CD4-positive, alpha-beta T cell treated with Interleukin-12 subunit alpha and Interleukin-12 subunit beta, for 1 hour (primary cell): Measurements from ENCODE around the gene ACTN4.
A peak's percentile ranks its signal among the peaks of the same experiment; 100 is the strongest.
"Not testable (repeated sequence)": the region's sequence is repeated elsewhere in the genome, so short reads cannot be mapped to it uniquely, and the experiment has no call there.

Source experiments
- DNase-seq: peaks from one replicate; pipeline ENCODE4 v3.0.0-alpha.2; 2020

The ACTN4 gene

DNA sequence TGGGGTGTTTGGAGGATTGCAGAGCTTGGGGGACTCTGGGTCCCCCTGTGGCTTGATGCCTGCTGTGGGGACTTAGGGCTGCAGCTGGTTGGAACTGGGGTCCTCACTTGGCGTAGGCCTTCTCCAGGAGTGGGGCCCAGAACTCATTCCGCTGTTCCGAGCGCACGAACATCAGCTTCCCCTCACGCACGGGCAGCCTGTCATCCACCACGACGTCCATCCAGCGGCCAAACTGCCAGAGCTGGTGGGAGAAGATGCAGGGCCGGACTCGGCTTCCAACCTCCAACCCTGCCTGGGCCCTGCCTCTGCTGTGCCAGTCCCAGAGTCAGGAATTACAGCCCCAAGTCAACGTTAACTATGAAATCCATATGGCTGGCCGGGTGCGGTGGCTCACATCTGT, 94.2 kb downstream of the ACTN4 start:
- DNase-seq, result no peak

DNA sequence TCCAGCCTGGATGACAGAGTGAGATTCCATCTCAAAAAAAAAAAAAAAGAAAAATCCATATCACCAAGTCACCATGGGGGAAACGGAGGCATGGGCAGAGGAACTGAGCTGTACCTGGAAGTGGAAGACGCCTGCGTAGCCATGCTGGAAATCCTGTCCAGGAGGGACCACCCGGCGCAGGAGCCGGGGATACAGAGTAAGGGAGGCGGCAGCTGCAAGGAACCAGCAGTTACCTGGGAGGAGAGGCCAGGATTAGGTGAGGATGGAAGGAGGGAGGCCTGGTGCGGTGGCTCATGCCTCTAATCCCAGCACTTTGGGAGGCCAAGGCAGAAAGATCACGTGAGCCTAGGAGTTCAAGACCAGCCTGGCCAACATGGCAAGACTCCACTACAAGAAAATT, 94.8 kb downstream of the ACTN4 start:
- DNase-seq, result no peak

GRCh38 chr19:38742906-38743305, 95.5 kb downstream of the ACTN4 start:
- no peak for DNase-seq

DNA sequence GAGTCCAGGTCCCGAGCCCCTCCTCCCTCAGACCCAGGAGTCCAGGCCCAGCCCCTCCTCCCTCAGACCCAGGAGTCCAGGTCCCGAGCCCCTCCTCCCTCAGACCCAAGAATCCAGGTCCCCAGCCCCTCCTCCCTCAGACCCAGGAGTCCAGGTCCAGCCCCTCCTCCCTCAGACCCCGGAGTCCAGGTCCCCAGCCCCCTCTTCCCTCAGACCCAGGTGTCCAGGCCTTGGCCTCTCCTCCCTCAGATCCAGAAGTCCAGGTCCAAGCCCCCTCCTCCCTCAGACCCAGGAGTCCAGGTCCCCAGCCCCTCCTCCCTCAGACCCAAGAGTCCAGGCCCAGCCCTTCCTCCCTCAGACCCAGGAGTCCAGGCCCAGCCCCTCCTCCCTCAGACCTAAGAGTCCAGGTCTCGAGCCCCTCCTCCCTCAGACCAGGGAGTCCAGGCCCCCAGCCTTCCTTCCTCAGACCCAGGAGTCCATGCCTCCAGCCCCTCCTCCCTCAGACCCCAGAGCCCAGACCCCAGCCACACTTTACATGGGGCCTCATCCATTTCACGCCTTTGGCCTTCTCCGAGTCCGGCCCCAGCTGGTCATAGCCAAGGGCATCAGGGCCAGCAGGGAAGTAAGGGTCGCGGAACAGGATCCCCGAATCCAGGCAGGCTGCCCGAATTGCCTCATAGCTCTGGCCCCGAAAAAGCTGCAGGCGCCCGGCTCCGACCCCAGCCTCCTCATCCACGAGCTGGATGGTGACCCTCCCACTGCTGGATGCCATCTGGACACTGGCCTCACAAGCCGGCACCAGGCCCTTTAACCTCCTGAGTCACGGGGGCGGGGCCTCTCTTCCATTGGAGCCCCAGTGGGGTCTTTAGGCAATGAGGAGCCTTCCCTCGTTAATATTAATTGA, 96.2 kb downstream of the ACTN4 start:
- no peak for DNase-seq

DNA sequence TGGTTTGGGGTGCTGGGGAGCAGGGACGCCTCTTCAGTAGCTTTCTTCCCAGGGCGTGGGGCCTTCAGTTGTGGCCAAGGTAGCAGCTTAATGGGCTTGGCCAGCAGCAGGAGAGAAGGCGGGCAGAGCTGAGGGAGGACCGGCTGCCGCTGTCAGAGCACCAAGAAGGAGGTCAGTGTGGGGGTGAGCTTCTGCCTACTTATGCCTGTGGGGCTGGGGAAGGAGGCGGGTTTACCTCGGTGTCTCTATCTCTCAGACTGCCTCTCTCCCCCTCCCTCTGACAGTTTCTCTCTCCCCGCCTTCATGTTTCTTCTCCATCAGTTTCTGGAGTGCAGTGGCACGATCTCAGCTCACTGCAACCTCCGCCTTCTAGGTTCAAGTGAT, 96.8 kb downstream of the ACTN4 start, which contains the start of gene CAPN12:
Gene CAPN12, minus strand, starts transcription at position 177 of the 384 bp plus-strand sequence. CDS start 309 bp downstream, outside the sequence.
- no peak for DNase-seq

DNA sequence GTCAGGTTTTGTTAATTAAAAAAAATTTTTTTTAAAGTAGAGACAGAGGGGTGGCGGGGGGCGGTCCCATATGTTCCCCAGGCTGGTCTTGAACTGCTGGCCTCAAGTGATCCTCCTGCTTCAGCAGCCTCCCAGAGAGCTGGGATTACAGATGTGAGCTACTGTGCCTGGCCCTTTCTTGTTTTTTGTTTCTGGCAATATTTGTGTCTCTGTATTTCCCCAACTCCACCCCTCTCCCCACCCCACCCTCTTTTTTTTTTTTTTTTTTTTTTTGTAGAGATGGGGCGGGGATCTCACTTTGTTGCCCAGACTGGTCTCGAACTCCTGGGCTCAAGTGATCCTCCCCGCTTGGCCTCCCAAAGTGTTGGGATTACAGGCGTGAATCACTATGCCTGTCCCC, 97.4 kb downstream of the ACTN4 start:
- no peak for DNase-seq

GRCh38 chr19:38745316-38745715, 97.9 kb downstream of the ACTN4 start:
- no peak for DNase-seq

DNA sequence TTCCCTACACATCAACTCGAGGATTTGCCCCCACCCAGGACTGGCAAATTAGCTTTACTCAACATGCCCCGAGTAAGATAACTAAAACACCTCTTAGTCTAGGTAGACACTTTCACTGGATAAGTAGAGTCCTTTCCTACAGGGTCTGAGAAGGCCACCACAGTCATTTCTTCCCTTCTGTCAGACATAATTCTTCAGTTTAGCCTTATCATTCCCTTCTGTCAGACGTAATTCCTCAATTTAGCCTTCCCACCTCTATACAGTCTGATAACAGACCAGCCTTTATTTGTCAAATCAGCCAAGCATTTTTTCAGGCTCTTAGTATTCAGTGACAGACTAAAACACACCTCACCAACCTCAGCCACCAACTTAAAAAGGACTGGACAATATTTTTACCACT, 106.3 kb downstream of the ACTN4 start:
- not testable (repeated sequence) for DNase-seq

GRCh38 chr19:38754196-38754595, 106.7 kb downstream of the ACTN4 start:
- DNase-seq, result not testable (repeated sequence)

- DNase-seq, result no peak
Observed at GRCh38 chr19:38759590-38760003, 112.1 kb downstream of the ACTN4 start.

DNA sequence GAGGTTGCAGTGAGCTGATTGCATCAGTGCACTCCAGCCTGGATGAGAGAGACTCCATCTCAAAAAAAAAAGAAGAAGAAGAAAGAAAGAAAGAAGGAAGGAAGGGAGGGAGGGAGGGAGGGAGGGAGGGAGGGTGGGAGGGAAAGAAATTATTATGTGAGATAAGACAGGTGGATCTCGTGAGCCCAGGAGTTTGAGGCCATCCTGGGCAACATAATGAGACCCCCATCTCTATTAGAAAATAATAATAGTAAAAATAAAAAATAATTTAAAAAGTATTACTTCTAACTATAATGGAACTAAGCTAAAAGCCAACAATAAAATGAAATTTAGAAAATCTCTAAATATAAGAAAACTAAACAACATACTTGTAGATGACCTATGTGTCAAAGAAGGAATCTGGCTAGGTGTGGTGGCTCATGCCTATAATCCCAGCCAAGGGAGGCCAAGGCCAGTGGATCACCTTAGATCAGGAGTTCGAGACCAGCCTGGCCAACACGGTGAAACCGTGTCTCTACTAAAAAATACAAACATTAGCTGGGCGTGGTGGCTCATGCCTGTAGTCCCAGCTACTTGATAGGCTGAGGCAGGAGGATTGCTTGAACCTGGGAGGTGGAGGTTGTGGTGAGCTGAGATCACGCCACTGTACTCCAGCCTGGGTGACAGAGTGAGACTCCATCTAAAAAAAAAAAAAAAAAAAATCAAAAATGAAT, 113.5 kb downstream of the ACTN4 start:
- DNase-seq, result peak; percentile 8

GRCh38 chr19:38761884-38762389, 114.5 kb downstream of the ACTN4 start:
- not testable (repeated sequence) for DNase-seq

GRCh38 chr19:38763795-38764220, 116.4 kb downstream of the ACTN4 start:
- DNase-seq, result no peak

GRCh38 chr19:38765214-38765613, 117.8 kb downstream of the ACTN4 start:
- no peak for DNase-seq

GRCh38 chr19:38766276-38767047, 119.0 kb downstream of the ACTN4 start:
- no peak for DNase-seq

DNA sequence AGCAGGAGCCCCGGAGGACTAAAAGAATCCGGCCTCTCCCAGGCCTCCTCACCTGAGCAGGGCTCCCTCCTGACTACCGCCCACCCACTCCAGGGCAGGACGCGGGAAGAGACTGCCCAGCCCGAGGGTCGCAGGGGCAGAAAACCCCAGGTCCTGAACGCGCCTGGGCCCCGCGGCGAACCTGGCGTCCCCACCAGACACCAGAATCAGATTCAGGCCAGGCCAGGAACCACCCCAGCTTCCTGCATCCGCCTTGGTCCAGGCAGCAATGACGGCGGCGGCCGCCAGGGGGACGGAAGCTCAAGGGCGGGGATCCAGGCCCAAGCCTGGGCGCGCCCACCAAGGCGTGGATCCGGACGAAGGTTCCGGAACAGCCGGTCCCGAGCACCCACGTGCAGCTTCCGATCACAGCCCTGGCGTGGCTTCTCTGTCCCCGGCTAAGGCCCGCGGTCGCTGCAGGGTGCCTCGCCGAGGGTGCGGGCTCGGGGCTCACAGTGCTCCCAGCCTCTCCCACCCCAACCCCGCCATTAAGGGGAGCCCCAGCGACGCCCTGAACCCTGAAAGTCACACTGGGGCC, 122.3 kb downstream of the ACTN4 start:
- DNase-seq, result peak; percentile 90

DNA sequence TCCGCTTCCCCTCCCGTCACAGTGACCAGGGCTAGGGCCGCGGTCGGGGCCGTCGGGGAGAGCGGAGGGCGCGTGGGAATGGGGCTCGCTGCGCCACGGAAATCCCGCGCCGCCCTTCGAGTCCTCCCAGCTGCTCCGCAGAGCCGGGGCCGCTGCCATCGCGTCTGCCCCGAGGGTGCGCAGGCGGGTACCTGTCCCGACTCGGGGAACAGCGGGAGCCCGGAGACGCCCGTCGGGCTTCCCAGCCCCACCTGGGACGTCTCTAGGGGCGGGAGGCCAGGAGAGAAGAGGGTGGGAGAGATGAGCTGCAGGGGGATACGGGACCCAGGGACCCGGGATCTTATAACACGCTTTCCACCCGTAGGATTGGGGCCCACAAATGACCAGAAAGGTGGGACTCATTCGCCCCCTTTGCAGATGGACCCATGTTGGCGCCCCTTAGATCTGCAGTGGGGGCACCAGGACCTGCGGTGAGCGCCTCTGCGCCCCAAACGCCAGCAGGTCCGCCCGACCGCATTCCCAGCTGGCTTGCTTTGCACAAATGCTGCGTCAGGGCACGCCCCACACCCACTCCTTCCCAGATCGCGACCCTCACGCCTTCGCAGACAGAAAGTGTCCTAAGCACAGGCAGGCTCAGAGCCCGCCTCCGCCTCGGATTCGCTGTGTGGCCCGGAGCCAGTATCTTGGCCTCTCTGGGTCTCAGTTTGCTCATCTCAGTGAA, 122.9 kb downstream of the ACTN4 start:
- not testable (repeated sequence) for DNase-seq

DNA sequence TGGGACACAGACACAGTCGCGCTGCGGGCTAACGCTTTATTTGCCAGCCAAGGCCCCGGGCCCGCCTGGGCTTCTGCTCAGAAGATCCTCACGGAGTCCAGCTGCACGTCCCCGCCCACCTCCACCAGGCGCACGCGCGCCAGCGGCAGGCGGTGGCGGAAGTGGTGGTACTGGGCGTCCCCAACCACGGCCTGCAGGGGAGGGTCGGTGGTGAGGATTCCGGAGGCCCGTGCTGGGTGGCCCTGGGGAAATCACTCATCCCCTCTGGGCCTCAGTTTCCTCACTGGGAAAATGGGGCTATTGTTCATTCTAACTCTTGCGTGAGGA, 123.5 kb downstream of the ACTN4 start:
- not testable (repeated sequence) for DNase-seq

GRCh38 chr19:38771569-38771968, 124.1 kb downstream of the ACTN4 start:
- not testable (repeated sequence) for DNase-seq

GRCh38 chr19:38773469-38774177, 126.2 kb downstream of the ACTN4 start, which contains the start of gene LGALS7:
Gene LGALS7 (minus strand): TSS chr19:38773517. CDS start chr19:38773492, 25 bp downstream.
- no peak for DNase-seq
